HepG2 (cell line): Measurements from ENCODE around the gene ENTPD6. TPM values are rescaled to one million over a fixed set of nuclear protein-coding genes. Genes with fewer than 3 reads are reported as not detected.

Source experiments
- ATF1 ChIP-seq: IDR thresholded peaks from 2 replicates; pipeline ENCODE4 v1.6.1; 2016; ENCODE audit warnings: mild to moderate bottlenecking, control low read depth
- ATF7 ChIP-seq, 2 experiments: fragments of 450-650 bp in 1 of 2; sonication (generic) in 1 of 2; formaldehyde crosslinking in 1 of 2; IDR thresholded peaks; 2 replicates each; pipeline versions ENCODE4 v1.4.0 to v1.6.1; 2016 to 2020; ENCODE audit warnings: antibody characterized with exemption in 1 of 2, mild to moderate bottlenecking in 1 of 2, missing genetic modification reagents in 1 of 2
- CENPX ChIP-seq: sonication (generic); formaldehyde crosslinking; IDR thresholded peaks from 2 replicates; pipeline ENCODE4 v1.9.0; 2021; ENCODE audit warnings: mild to moderate bottlenecking, missing genetic modification reagents, moderate library complexity
- GABPB1 ChIP-seq: IDR thresholded peaks from 2 replicates; pipeline ENCODE4 v1.6.1; 2016; ENCODE audit warnings: mild to moderate bottlenecking, missing genetic modification reagents, moderate library complexity, missing compliant biosample characterization
- GZF1 ChIP-seq: sonication (generic); formaldehyde crosslinking; IDR thresholded peaks from 2 replicates; pipeline ENCODE4 v1.5.1; 2020; ENCODE audit warnings: mild to moderate bottlenecking, missing genetic modification reagents
- IKZF5 ChIP-seq: IDR thresholded peaks from 2 replicates; pipeline ENCODE4 v1.6.1; 2018; ENCODE audit warnings: missing genetic modification reagents, mild to moderate bottlenecking, missing compliant biosample characterization
- LBX2 ChIP-seq: sonication (generic); formaldehyde crosslinking; IDR thresholded peaks from 2 replicates; pipeline ENCODE4 v1.5.0; 2020; ENCODE audit warnings: missing genetic modification reagents, mild to moderate bottlenecking, borderline replicate concordance
- MYNN ChIP-seq: sonication (generic); formaldehyde crosslinking; IDR thresholded peaks from 2 replicates; pipeline ENCODE4 v1.4.0; 2020; ENCODE audit warnings: mild to moderate bottlenecking, low read depth, missing genetic modification reagents
- NFE2L2 ChIP-seq: fragments of 150-350 bp; IDR thresholded peaks from 2 replicates; pipeline ENCODE4 v1.6.1; 2014; ENCODE audit warnings: low read length
- NFRKB ChIP-seq: fragments of 450-650 bp; IDR thresholded peaks from 2 replicates; pipeline ENCODE4 v1.6.1; 2017
- PAWR ChIP-seq: sonication (generic); formaldehyde crosslinking; IDR thresholded peaks from 2 replicates; pipeline ENCODE4 v1.4.0; 2020; ENCODE audit warnings: missing genetic modification reagents, mild to moderate bottlenecking, borderline replicate concordance
- POGK ChIP-seq: sonication (generic); formaldehyde crosslinking; conservative IDR thresholded peaks from 2 replicates; pipeline ENCODE4 v1.8.0; 2022; ENCODE audit warnings: mild to moderate bottlenecking, moderate library complexity, missing genetic modification reagents
- POLR2A ChIP-seq, 2 experiments: IDR thresholded peaks; 2 replicates each; pipeline ENCODE4 v1.6.1; 2011; ENCODE audit warnings: low read depth in 2 of 2, low read length in 2 of 2, mild to moderate bottlenecking in 1 of 2, moderate library complexity in 1 of 2; ENCODE audit not compliant: insufficient read depth in 1 of 2
- SPEN ChIP-seq: sonication (generic); formaldehyde crosslinking; IDR thresholded peaks from 2 replicates; pipeline ENCODE4 v1.5.1; 2020; ENCODE audit warnings: low read depth, mild to moderate bottlenecking, missing genetic modification reagents
- TFDP2 ChIP-seq: sonication (generic); formaldehyde crosslinking; IDR thresholded peaks from 2 replicates; pipeline ENCODE4 v1.4.0; 2020; ENCODE audit warnings: missing genetic modification reagents
- ZBTB14 ChIP-seq: sonication (generic); formaldehyde crosslinking; IDR thresholded peaks from 2 replicates; pipeline ENCODE4 v1.4.0; 2020; ENCODE audit warnings: missing genetic modification reagents
- ZBTB42 ChIP-seq: sonication (generic); formaldehyde crosslinking; IDR thresholded peaks from 2 replicates; pipeline ENCODE4 v1.5.0; 2020; ENCODE audit warnings: mild to moderate bottlenecking, missing genetic modification reagents
- ZNF121 ChIP-seq: sonication (generic); formaldehyde crosslinking; IDR thresholded peaks from 2 replicates; pipeline ENCODE4 v1.5.0; 2020; ENCODE audit warnings: mild to moderate bottlenecking, missing genetic modification reagents
- ZNF280B ChIP-seq: sonication (generic); formaldehyde crosslinking; IDR thresholded peaks from 2 replicates; pipeline ENCODE4 v1.5.0; 2020; ENCODE audit warnings: missing genetic modification reagents, mild to moderate bottlenecking, borderline replicate concordance
- ZNF333 ChIP-seq: sonication (generic); formaldehyde crosslinking; IDR thresholded peaks from 2 replicates; pipeline ENCODE4 v1.4.0; 2020; ENCODE audit warnings: mild to moderate bottlenecking, missing genetic modification reagents, borderline replicate concordance
- ZNF446 ChIP-seq: sonication (generic); formaldehyde crosslinking; IDR thresholded peaks from 2 replicates; pipeline ENCODE4 v1.5.0; 2020; ENCODE audit warnings: mild to moderate bottlenecking, missing genetic modification reagents
- ZNF550 ChIP-seq: sonication (generic); formaldehyde crosslinking; IDR thresholded peaks from 2 replicates; pipeline ENCODE4 v1.4.0; 2020; ENCODE audit warnings: mild to moderate bottlenecking, missing genetic modification reagents, borderline replicate concordance
- polyA plus RNA-seq, 8 experiments: library from polyadenylated mRNA; depleted of rRNA in 3 of 8; stranded (reverse) in 7 of 8; unstranded in 1 of 8; fragments of >200 nt; fragmentation: Illumina TruSeq in 4 of 8; extraction: Trizol in 4 of 8; gene quantifications; 2 replicates each; pipeline versions ENCODE4 v1.2.1 to v1.2.3, GENCODE V29; 2011 to 2016; ENCODE audit warnings: low read depth in 4 of 8, missing spikeins in 1 of 8, mixed read lengths in 1 of 8; ENCODE audit not compliant: insufficient read depth in 1 of 8
- total RNA-seq, 5 experiments: library from RNA; depleted of rRNA; stranded (reverse); fragments of >200 nt; fragmentation: Illumina TruSeq; extraction: Trizol; gene quantifications; 2 replicates each; pipeline ENCODE4 v1.2.3, GENCODE V29; 2016; ENCODE audit warnings: low read depth in 1 of 5

The ENTPD6 gene
- total and polyA plus RNA-seq, 2 of the 13 experiments (the other 11 are each of a cell fraction or from before 2014, with no cell fraction given), result 164 to 172 TPM

- TF ChIP-seq ATF1 (CRISPR knock-in tag), result no peak
- no peak for TF ChIP-seq GZF1 (CRISPR knock-in tag)
- TF ChIP-seq ZNF550, result peak; percentile 72; the same call in 1 of the 2 replicates
- TF ChIP-seq ATF7 (IDR thresholded peaks at IDR 0.05), result peak; percentile 69
- no peak for TF ChIP-seq ATF7 (CRISPR knock-in tag; IDR thresholded peaks at IDR 0.05)
- TF ChIP-seq POLR2A (IDR thresholded peaks at IDR 0.05; ENCODE audit: insufficient read depth in 1 of 2, low read depth in 2 of 2, low read length in 2 of 2), result no peak
- no peak for TF ChIP-seq ZNF333 (CRISPR knock-in tag)
- no peak for TF ChIP-seq CENPX (CRISPR knock-in tag)
- TF ChIP-seq IKZF5 (CRISPR knock-in tag), result no peak
- peak; percentile 59 for TF ChIP-seq GABPB1
- no peak for TF ChIP-seq SPEN (CRISPR knock-in tag)
- TF ChIP-seq NFE2L2, result no peak
- TF ChIP-seq NFRKB, result no peak
- TF ChIP-seq MYNN, result no peak
- no peak for TF ChIP-seq ZNF280B
- TF ChIP-seq TFDP2, result no peak
- TF ChIP-seq POGK (CRISPR knock-in tag), result peak; percentile 62; the same call in 1 of the 2 replicates
- TF ChIP-seq ZBTB14 (CRISPR knock-in tag), result no peak
- TF ChIP-seq LBX2 (CRISPR knock-in tag), result no peak
- peak; percentile 38; the same call in 1 of the 2 replicates for TF ChIP-seq ZNF121 (CRISPR knock-in tag)
- TF ChIP-seq ZNF446 (CRISPR knock-in tag), result no peak
- no peak for TF ChIP-seq PAWR
- TF ChIP-seq ZBTB42 (CRISPR knock-in tag), result no peak
Measured at GRCh38 chr20:25237610-25238318, 42.3 kb downstream of the ENTPD6 start (continued).
